Erythroblast (primary cell): Measurements from ENCODE around the gene CRISP3.

ENCODE experiments used
- GATA1 ChIP-seq: IDR thresholded peaks from 2 replicates; pipeline ENCODE4 v1.6.1; 2011; ENCODE audit warnings: low read depth, mild to moderate bottlenecking, control low read depth, low read length, moderate library complexity
- POLR2A ChIP-seq: IDR thresholded peaks from 2 replicates; pipeline ENCODE4 v1.6.1; 2011; ENCODE audit warnings: mild to moderate bottlenecking, low read length

GRCh38 chr6:49787176-49787575, 43.0 kb upstream of the CRISP3 start, which contains the start of gene PGK2:
- TF ChIP-seq POLR2A (no peak), GATA1 (no peak)
